ENCODE data around the gene SMIM9.

SMIM9 gene

DNA sequence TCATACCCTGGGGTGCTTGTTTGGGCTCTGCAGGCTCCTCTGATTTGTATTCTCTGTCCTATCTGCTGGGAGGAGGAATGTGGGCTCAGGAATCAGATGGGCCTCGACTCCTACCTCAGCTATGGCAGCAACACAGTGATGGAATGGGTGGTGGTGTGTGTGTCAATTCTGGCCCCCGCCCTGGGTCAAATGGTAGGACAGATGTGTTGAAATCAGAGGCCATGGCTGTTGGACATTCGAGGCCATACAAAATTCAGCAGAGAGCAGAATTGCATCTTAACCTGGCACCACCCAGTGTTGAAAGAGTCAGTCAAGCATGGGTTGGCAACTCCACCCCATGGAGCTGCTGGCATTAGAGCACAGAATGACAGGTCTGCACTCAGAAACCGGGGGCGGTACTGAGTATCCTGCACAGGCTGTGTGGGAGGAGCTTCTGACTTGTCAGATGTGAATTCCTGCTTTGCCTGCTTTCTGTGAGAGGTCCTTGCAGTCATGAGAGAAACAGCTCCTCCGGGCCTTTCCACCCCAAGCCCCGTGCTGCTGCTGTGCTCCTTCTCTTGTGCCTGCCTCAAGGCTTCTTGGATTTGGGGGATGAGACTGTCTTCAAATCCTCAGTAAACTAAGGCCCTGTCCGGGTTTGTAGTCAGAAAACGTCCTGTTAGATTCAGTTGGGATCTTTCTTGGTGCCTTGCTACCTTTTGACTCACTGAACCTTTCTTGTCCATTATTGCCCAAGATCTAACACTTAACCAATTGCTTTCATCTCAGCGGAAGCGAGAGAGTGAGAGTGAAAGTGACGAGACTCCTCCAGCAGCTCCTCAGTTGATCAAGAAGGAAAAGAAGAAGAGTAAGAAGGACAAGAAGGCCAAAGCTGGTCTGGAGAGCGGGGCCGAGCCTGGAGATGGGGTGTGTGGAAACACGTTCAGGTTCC, 58.8 kb downstream of the SMIM9 start:
- no peaks in the 10 kb centered on the region for H3K9me3 ChIP-seq
- no peaks in the 10 kb centered on the region for H3K4me1 ChIP-seq
- H3K36me3 ChIP-seq, result peaks cover 72% of the 10 kb centered on the region
- no peak overlapping the region for H3K4me3 ChIP-seq (ENCODE audit: low read depth, low read length)
- H3K27me3 ChIP-seq, result no peaks in the 10 kb centered on the region
- TF ChIP-seq CTCF (IDR thresholded peaks at IDR 0.05; ENCODE audit: low read depth, low read length), result no peak
- peak; percentile 22 for DNase-seq

DNA sequence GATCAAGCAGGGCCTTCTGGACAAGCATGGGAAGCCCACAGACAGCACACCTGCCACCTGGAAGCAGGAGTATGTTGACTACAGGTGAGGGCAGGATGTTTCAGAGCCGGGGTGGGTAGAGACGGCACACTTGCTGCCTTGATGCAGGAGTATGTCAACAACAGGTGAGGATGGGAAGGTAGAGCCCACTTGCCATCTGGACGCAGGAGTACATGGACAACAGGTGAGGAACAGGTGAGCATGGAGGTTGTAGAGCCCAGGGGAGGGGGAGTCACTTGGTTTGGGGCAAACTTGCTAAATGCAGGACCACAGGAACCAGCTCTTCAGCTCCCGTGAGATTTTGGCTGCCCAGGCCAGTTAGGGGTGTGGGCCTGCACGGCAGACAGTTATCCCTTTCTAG, 59.8 kb downstream of the SMIM9 start:
- no peaks in the 10 kb centered on the region for H3K9me3 ChIP-seq

More for the DNA sequence above, 59.8 kb downstream of the SMIM9 start:
- no peak for DNase-seq
- H3K4me3 ChIP-seq (ENCODE audit: low read depth, low read length), result no peak overlapping the region
- TF ChIP-seq CTCF (IDR thresholded peaks at IDR 0.05; ENCODE audit: low read depth, low read length), result no peak
- H3K36me3 ChIP-seq, result peaks cover 81% of the 10 kb centered on the region
- H3K27me3 ChIP-seq, result no peaks in the 10 kb centered on the region
- H3K4me1 ChIP-seq, result no peaks in the 10 kb centered on the region

All from BE2C (cell line).